ENCODE results near the gene LDLRAD4.

The LDLRAD4 gene

DNA sequence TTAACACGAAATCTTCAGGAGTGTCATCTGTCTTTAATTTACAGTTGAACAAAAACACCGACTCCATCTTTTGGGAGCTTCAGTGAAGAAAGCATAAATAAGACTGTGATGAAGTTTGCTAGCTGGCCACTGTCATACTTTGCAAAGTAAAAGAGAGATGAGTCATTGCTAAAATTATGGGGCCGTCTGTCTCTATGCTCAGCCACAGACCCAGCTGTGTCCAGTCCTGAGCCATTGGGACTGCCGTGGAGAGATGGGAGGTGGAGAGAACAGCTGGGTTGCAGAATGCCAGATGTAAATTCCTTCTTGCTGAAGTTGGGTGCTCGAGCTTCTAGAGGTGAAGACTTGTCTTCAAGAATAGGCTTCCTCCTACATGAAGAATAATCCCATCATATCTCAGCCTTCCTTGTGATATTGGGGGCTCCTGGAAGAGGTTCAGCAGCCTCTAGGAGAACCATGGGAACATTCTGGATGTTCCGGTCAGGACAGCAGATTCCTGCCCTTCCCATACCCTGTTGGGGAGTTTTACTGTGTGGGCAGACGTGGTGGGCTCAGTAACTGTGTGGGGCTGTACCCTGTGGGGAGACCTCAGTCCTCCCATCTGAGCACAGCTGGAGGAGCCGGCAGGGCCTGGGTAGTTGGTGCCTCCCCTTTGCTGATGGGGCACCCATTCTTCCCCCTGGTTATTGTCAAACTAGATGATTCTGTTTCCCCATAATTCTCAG lies 71.1 kb downstream of the LDLRAD4 start:
- no peak for DNase-seq

DNA sequence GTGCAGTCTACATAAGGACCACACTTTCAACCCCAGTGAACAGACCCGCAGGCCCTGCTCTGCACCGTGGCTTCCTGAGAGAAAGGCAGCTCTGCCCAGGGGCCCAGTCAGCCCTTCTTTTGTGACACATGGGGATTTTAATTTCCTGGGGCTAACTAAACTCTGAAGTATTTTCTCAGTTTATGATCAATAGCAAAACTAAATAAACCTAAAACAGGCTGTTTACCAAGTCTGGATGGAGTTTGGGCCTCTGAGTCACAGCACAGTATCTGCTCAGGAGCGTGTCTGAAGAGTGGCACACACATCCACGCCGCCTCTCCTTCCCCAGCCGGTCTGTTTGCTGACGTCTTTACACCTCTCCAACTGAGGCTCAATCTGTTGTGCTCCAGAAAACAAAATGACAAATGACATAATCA lies 72.3 kb downstream of the LDLRAD4 start:
- no peak for DNase-seq

DNA sequence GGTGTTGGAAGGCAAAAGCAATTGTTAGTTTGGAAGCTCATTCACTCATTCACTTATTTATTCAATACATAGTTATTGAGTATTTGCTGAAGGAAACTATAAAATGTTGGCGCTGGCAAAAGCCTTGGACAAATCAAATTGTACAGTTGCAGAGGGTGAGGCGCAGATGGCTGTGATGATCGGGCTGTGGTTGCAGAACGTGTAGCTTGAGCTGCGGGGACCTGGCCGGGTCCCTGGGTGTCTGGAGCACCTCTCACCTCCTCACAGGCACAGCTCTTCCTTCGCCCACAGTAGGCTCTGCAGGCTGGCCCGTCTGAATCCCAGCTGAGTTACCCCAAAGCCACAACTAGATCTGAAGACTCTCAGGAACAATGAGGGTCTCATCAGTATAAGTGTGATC lies 72.7 kb downstream of the LDLRAD4 start:
- DNase-seq: no peak

DNA sequence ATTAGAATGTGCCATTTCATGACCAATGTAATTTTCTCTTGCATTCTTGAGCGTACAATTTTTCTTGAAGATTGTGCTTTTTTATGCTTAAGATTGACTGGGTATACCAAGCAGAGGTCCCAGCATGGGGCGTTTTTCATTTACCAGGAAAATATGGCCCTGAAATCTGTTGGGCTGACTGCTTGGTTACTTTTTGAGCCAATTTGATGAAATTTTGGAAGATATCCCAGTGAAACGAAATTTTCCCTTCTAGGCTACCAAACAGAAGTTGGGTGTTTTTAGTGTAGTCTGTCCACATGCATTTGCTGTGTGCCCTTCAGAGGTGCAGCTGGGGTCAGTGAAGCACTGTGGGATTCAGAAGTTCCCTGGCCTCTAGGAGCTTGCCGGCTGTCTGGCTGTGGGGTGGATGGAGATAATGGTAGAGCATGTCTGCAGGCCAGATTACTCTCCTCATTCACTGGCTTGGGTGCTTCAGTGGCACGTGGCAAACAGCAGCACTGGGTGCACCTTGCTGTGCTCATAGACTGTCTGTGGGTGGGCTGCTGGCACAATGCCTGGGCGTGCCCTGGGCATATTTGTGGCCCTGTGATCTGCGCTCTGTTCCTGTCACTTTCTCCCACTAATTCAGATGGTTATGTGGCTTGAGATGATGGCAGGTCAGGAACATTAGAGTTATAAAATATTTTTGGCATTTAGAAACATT lies 73.3 kb downstream of the LDLRAD4 start:
- DNase-seq: no peak

DNA sequence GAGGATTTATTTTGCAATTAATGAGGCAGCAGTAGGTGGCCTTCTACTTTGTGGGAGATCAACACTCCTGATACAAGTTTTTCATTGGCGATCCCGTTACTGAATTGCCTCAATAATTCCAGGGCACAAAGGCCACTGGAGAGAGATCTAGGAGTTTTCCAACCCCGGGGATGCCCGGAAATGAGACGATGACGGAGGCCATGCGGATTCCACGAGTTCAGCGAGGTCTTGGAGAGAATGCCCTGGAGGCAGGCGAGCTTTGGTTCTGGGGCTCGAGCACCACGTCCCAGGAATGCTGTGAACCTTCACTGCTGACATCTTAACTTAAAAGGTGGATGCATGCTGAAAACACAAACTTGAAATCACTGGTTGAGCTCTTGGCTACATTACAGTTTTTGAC lies 74.2 kb downstream of the LDLRAD4 start:
- DNase-seq: no peak

DNA sequence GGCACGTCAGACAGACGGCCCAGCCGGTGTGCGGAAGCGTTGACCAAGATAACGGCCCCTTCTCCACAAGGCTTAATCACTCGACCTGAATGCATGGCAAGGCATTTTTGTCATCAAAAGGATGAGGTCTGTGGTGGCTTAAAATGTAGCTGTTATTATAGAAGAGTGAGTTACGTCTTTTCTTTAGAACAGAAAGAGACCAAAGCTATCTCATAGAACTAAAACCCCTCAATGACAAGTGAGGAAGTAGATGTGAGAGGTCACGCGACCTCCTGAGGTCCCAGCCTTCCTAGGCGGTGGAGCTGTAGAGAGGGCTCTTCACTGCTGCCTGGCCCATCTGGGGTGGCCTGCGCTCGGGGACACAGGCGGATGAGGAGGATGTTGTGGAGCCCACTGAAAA lies 75.7 kb downstream of the LDLRAD4 start:
- no peak for DNase-seq

DNA sequence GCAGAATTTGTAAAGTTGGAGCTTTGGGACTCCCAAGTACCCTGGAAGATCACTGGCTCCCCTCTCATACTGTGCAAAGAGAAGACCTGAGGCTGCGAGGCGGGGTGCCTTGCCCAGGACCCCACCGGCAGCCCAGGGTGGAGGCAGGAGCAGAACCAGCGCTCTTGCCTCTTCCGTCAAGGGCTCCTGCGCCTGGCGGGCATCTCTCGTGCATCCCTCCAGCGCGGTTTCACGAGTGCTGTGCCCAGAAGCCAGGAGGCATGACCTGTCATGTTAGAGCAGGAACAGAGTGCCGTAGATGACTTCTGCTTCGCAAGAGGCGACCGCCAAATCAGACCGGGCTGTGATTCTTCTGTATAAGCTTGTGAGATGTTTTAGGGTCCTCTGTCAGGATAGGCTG lies 77.3 kb downstream of the LDLRAD4 start:
- no peak for DNase-seq

DNA sequence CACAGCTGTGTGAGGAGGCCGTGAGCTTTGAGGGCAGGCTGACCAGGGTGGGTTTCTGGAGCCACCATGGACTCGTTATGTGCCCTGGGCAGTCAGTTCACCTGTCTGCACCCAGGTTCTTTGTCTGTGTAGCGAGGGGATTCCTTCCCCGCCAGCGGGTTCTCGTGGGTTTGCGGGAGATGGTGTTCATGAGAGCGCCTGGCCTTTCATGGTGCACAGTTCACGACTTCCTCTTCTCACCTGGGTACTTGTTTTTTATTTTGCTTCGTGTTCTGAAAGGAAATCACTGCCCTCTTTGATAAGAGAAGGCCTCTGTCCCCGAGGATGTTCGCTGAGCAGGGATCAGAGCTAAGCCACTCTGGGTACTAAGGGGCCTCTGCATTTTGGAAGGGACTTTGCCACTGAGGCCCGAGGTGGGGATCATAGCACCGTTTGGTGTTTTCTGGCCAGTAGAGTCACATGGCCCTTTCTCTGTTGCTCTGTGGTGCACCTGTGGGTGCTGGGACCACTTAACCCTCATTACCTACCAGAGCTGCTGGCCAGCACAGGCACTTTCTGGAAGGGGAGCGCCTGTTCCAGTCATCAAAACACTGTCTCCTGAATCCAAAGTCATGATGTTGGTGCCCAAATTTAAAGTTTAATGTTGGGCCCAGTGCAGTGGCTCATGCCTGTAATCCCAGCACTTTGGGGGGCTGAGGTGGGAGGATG lies 78.5 kb downstream of the LDLRAD4 start:
- DNase-seq: no peak

DNA sequence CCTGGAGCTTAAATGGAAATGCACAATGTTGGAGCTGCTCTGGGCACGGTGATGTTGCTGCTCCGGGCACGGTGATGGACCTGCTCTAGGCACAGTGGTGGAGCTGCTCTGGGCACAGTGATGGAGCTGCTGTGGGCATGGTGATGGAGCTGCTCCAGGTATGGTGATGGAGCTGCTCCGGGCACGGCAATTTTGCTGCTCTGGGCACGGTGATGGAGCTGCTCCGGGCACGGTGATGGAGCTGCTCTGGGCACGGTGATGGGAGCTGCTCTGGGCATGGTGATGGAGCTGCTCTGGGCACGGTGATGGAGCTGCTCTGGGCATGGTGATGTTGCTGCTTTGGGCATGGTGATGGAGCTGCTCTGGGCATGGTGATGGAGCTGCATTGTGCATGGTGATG lies 79.7 kb downstream of the LDLRAD4 start:
- no peak for DNase-seq

DNA sequence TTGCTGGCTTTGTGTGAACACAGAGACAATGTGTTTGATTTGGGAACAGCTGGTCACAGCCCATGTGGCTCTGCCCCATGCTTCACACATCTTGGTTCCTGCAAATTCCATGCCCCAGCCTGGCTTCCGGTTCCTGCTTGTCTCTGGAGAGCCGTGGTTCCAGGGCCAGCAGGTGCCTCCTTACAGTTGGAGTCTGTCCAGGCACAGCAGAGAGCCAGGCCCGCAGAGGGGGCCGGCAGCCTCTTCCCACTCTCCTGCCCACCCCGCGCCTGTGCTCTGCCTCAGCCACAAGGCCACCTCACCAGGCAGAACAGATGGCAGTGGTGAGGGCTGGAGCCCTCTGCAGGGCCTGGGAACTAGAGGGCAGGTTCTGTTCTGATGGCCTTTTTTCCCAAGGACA lies 81.5 kb downstream of the LDLRAD4 start:
- no peak for DNase-seq

DNA sequence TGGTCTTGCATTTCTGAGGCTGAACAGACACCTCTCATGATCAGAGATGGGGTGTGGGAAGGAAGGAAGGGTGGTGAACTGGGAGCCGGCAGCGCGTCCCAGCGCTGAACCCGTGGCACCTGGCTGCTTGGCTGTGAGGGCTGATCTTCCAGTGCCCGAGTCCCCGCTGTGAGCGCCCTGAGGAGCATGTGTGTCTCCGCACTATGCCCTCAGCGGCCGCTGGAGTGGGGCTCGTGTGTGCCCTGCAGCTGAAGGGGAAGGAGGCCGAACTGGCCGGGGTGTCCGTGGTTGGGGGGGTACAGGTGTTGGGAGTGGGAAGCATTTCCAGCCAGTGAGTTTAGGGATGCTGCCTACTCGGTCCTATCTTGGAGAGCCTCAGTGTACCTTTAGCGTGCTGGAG lies 82.2 kb downstream of the LDLRAD4 start:
- no peak for DNase-seq

DNA sequence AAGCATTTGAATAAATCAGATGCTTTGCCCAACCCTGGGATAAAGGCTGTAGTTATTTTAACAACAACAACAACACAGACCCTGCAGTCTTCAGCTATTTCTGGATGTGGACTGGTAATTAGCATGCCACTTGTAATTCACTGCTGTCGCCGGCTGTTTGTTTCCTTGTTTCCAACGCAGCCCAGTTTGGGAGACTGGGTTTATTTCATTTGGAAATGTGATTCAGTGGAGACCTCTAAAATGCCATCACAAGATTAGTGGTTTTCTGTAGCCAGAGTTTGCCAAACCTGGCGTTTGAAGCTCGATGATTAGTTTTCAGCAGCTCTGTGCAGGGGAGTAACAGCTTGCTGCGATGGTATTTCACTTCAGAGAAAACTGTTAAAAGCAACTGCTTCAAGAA lies 83.5 kb downstream of the LDLRAD4 start:
- DNase-seq: no peak

DNA sequence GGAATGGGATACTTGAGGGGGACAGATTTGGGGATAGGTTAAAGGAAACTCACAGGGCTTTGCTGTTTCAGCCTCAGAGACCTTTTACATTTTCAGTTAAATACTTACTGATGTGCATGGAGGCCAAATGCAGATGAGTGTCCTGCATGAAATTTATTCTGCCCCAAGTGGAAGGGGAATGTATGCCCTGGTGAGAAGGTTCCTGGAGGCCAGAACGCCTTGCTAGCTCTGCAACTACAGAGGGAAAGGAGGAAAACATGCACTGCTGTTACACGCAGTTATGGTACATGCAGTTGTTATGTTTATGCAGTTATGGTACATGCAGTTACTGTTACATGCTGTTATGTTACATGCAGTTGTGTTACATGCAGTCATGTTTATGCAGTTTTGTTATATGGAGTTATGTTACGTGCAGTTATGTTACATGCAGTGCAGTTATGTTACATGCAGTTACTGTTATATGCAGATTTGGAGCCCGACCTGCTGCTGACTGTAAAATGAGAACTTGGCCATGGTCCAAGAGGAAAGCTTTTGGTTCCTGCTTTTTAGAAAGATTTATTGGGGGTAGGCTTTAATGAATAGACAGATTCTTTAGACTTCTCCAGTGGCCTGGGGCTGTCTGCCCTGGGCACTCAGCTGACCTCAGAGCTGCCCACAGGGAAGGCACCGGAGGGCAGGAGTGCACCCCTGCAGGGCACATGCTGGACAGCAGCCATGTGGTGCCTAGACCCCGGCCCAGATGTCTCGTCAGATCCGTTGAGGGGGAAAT lies 84.1 kb downstream of the LDLRAD4 start:
- no peak for DNase-seq

DNA sequence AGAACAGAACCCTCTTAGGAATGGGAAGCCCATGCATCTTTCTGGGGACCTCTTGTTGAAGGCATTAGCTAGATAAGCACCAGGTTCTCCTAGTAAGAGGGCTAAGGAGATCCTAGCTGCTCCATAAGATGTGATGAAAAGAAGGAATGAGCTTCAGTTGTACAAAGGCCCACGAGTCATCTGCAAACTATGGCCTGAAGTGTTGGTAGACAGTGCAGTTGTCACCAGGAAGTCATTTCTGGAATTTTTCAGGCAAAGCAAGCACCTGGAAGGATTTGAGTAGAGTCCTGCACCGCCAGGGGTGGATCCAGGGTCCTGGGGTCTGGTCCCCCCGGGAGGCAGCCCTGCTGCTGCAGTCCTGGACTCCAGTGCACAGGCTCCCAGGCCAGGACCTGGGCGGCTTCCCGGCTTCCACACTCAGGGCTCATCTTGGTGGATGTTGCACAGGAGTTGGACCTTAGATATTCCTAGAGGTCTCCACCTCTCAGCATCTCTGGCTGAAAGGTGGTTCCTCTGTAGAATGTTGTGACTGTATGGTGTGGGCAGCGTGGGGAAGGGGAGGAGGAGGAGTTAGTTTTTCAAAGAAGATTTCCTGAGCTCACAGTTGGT lies 85.3 kb downstream of the LDLRAD4 start:
- DNase-seq: no peak

DNA sequence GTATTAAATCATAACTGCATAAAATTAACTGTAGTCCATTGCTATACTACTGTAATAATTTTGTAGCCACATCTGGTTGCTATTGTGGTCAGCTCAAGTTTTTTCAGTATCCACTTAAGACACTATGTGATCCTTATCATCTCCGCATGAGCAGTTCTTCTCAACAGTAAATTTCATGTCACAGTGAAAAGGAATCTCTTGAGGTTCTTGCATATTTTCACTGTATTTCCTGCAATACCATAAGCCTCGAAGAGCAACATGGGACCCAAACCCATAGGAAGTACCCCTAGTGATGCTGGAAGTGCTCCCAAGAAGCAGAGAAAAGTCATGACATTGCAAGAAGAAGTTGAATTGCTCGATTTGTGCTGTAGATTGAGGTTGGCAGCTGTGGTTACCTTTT lies 86.7 kb downstream of the LDLRAD4 start:
- DNase-seq: no peak

DNA sequence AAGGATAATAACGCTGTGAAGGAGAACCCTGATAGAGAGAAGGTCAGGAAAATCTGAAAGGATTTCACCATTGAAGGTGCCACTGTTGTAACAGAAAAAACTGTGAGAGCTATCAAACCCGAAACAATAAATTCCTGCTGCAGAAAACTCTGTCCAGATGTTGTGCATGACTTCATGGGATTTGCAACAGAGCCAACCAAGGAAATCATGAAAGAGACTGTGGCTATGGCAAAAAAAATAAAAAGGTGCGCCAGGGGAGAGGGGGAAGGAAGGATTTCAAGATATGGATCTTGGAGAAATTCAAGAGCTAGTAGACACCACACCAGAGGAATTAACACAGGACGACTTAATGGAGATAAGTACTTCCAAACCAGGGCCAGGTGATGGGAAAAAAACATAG lies 88.0 kb downstream of the LDLRAD4 start:
- no peak for DNase-seq

DNA sequence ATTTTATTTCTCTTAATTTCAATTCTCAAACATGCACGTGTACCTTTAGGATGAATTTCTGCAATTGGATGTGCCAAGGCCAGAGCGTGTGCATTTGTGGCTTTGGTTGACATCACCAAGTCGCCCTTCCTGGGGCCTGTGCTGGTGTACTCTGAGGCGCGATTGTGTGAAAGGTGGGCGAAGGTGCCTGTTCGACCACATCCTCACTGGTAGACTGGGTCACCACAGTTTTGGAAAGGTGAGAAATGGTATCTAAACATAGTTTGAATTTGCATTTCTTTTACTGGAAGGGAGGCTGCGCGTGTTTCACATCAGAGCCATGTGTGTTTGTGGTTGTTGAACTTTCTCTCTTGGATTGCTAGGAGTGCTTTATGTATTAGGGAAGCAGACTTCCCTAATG lies 89.8 kb downstream of the LDLRAD4 start:
- no peak for DNase-seq

DNA sequence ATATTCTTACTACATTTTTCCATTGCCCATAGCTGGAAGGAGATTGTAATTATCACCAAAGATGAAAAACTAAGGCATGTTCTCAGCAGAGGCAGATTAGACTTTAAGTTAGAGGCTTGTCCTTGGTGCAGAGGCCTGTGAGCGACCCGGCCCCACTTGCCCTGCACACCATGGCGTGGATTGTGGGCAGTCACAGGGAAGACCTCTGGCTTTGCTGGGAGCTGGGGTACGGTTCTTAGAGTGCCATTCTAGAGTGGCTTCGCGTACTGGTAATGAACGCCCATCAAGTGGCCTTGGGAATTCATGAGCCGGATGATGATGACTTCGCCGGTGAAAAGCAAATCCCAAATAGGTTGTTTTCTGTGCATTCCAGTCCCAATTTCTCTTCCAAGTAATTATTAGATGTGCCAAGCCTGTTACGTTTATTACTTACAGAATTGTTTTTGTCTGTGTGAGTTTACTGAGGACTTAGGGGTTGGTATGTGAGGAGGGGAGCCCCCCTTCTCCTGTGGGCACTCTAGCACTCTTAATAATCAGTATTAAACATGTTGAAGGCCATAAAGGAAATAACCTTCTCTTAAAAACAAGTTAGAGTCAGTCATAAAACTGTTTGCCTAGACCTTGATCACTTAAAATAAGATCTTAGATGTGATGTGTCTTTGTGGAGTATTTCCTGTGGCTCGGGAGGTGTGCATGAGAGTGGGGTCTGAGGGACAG lies 90.6 kb downstream of the LDLRAD4 start:
- no peak for DNase-seq

DNA sequence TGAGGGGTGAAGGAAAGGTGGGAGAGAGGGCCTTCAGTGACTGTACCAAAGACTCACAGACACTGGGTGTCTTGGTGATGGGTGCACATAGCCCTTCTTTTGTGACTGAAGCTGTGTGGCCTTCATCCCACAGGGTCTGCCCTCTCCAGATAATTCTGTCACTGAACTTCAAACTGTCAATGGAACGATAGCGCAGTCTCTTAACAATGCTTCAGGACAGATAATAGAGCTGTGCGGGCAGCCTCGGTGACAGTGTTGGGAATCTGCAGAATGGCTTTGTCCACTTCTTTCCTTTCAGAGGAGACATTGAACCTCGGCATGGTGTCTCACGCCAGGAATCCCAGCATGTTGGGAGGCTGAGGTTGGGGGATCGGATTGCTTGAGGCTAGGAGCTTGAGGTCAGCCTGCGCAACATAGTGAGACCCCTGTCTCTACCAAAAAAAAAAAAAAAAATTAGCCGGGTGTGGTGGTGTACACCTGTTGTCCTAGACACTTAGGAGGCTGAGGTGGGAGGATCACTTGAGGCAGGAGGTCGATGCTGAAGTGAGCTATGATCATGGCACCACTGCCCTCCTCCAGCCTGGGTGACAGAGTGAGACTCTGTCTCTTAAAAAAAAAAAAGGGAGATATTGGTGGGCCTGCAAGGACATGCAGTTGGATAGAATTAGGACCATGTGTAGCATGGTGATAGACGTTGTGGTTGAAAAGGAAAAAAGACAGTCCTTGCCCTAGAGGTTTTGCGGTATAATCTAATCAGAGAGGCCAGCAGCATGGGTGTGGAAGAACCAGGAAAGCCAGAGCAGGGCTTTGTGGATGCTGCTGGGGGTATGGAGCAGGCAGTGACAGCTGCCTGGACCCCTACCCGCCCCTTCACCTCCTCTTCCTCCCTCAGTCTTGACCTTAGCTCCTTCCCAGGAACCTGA lies 91.4 kb downstream of the LDLRAD4 start:
- no peak for DNase-seq

DNA sequence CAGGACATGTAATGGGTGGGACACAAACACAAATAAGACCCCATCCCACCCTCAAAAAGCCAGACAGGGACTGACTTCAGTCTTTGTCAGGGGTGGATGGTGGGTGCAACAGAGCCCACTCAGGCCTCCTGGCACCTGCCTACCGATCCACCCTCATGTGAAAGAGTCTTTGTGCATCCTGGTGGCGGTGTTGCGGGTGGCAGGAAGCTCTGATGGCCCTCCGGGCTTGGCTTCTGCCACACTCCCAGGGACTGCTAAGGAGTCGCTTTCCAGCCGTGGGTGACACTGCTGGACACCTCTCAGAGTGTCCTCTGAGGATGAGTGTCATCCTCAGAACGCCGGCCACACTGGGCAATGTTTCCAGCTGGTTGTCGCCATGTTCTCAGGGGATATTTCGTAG lies 92.6 kb downstream of the LDLRAD4 start:
- no peak for DNase-seq

DNA sequence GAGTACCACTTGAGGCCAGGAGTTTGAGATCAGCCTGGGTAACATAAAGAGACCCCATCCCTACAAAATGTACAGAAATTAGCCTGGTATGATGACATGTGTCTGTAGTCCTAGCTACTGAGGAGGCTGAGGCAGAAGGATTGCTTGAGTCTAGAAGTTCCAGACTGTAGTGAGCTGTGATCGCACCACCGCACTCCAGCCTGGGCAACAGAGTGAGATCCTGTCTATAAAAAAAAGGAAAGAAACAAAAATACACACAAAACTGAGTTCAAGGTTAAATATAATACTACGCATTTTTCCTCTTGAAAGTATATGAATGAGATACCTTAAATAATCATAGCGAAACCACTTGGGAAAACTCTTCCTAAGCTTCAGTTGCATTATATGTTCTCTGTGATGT lies 94.0 kb downstream of the LDLRAD4 start:
- no peak for DNase-seq
